NCI-H748 treated with DMSO at 0.1 percent for 48 hours (cell line): ENCODE results near the gene FGF6.

Experiments
- DNase-seq: peaks from one replicate; lab custom pipeline; 2025; lab: John Stamatoyannopoulos, UW

Gene FGF6

GRCh38 chr12:4447151-4447550 is 1.5 kb upstream of the FGF6 start:
- no peak for DNase-seq

- no peak for DNase-seq
These were observed 720 bp upstream of the FGF6 start for GRCh38 chr12:4446335-4446734.

- no peak for DNase-seq
These were observed 1.6 kb downstream of the FGF6 start for GRCh38 chr12:4444031-4444430.

DNA sequence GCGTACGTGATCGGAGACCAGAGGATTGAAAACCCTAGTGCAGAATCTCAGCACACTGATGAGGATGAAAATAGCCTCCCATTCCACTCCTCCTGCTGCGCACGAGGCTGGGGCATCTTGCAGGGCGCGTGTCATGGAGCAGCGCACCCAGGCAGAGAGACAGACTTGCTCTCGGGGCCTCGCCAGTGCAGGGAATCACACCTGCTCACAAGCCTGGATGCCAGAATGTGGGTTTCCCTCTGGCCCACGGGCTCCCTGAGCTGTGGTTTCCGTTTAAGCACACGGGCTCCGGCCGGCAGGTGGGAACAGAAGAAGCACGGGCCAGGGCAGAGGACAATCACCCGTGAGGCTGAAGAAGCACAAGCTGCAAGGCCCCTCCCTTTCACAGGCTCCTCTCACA is 2.0 kb downstream of the FGF6 start:
- DNase-seq = no peak

DNA sequence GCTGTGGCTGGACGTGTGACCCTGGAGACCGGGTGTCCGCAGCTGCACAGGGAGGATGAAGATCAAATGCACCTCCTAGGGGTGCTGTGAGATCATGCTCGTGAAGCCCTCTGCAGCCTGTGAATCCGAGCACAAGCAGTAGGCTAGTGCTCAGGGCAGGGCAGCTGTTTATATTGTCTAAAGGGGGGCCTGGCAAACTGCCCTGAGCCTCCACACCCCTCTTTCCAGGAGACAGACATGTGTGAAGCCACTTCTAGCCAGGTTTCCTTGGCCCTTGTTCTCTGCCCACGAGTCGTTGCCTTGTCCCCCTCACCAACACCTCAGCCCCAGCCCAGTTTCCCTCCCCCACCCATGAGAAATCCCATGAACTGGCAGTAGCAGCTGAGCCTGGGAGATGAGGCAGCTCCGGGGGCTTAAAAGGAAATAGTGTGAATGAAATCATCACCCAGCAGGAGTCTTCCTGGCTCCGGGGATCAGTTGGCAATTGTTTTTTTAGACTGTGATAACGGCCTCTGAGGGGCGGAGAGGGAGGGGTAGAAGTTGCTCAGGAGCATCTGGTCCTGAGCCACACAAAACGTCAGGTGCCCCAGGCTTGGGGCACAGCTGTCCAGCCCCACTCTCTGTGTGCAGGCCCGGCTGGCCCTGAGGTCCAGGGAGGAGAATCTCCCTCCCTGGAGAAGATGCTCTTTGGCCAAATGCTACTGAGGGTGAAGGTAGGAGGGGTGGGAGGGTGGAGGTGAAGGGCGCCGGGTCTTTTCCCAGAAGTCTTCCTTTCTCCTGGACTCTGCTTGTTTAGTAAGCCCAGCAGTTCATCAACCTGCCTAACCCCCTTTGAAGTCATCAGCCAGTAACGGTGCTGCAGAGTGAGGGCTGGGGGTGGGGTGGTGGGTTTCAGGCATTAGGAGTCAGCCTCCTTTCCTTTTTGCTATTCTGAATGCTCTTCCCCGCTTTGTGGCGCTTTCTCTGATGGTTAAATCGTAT is 4.0 kb downstream of the FGF6 start:
- peak; percentile 17 for DNase-seq

DNA sequence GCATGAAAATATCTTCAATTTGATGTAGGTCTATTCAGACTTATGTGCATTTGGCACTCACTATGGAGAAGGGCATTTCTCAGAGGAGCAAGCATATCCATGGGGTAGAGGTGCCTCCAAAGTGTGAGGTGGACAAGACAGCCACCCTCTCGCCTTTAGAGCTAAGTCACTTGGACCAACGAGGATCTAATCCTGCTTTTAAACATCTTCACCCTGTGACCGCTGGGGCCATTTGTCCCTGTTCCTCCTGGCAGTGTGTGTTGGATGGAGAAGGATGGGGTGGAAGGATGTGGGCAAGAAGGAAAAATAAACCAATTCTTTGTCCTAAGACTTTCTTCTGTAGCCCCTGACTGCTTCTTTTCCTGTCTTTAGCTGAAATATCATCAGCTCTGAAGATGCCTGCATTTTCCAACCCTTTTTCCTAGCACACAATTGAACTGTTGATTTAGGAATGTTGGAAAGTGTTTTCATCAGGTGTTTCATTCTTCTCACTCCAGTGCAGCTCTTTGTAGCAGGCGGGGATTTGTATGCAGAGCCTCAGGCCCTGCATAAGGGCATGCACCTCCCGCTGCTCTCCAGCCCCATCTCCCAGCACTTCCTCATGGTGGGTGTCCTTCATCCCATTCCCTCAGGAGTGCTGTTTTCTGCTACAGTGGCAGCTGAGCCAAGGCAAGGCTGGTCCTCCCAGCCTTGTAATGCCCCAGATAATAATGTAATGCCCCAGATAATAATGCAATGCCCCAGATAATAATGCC is 5.3 kb downstream of the FGF6 start:
- DNase-seq = no peak

GRCh38 chr12:4439736-4440135 is 5.9 kb downstream of the FGF6 start:
- DNase-seq = no peak

GRCh38 chr12:4438834-4439596 is 6.6 kb downstream of the FGF6 start:
- DNase-seq = no peak

DNA sequence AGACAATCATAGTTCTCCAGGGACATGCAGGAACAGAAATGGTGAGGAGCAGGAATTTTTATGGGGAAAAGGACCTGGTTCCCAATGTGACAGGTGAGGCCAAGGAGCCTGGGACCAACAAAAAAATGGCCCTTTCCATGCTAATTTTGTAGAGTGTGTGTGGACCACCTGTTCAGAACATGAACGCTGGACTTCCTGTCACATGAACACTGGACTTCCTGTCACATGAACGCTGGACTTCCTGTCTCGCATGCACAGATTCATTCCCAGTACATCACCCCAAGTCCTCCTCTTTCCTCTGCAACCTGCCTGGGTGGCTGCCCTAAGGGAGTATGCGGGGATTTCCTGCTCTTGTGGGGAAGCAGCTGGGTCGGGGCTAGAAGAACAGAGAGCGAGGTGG is 10.1 kb downstream of the FGF6 start:
- no peak for DNase-seq

DNA sequence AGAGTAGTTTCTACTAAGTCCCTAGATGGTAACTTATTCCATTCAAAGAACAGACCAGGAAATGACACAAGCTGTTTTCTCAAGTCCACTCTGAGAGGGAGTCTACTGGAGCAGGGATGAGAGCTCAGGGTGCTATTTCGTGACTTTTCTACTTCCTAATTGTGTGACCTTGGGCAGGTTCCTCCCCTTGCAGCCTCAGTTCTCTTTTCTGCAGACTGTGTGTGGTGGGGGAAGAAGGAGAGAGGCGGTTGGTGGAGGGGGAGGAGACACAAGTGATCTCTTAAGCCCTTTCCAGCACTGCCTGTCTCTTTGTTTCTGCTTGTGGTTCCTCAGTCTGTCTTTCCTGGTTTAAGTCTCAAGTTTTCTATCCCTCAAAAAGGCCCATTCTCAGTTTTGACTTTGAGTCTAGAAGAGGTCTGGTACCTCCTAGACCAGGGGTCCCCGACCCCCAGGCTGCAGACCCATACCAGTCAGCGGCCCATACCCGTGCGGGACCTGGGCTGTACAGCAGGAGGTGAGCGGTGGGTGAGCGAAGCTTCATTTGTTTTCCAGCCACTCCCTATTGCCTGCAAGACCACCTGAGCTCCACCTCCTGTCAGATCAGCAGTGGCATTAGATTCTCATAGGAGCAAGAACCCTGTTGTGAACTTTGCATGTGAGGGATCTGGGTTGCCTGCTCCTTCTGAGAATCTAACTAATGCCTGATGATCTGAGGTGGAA is 10.7 kb downstream of the FGF6 start:
- no peak for DNase-seq

- DNase-seq = no peak
These were observed 11.3 kb downstream of the FGF6 start for GRCh38 chr12:4434301-4434700.

DNA sequence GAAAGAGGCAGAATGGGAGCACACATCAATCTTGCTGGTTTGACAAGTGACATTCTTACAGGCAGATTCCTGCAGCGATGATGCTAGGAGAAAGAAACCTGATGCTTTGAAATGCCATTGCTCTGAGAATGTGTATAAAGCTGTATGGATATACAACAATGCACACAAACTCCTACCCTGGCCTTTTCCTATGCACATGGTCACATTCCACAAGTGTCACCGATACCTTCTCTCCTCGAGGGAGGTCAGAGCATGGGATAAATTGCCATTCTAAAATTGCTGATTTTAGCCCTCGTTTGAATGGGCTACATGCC is 11.9 kb downstream of the FGF6 start:
- no peak for DNase-seq

DNA sequence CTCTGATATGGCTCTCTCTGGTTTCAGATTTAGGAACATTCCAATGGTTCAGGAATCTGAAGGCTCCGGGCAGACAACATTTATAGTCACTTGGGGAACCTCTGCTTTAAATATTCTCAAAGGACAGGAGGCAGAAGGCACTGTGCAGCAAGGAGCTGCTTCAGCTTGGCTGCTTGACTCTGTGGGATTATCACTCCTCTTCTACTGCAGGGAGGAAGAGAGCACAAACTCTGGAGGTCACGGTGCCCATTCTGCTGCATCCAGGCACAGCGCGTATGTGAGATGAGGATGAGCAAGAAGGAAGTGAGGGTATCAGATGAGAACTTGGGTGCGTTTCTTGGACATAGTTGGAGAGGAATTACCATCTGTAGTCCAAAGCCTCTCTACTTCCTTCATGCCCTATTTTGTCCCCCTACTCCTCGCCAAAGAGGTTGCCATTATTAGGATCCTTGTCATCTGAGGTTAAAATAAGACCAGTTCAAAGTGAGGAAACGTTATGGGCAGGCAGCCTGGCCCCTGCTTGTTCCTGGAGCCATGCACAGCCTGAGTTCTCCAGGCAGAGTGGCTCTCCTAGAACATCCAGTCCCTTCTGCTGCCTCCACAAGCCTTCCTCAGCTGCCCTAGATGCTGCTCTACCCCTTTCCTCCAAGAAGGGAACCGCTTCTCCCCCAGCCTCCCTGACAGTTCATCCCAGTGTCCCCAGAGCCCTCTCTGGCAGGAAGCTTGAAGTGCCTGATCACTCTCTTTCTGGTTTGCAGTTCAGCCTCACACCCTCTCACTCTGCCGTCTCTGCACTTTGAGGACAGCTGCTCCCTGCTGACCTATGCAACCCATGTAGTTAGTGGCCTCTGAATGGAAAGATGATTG is 12.5 kb downstream of the FGF6 start:
- no peak for DNase-seq

- DNase-seq = no peak
These were observed 13.7 kb downstream of the FGF6 start for GRCh38 chr12:4431866-4432265.

- no peak for DNase-seq
These were observed 14.2 kb downstream of the FGF6 start for GRCh38 chr12:4431436-4431835.

DNA sequence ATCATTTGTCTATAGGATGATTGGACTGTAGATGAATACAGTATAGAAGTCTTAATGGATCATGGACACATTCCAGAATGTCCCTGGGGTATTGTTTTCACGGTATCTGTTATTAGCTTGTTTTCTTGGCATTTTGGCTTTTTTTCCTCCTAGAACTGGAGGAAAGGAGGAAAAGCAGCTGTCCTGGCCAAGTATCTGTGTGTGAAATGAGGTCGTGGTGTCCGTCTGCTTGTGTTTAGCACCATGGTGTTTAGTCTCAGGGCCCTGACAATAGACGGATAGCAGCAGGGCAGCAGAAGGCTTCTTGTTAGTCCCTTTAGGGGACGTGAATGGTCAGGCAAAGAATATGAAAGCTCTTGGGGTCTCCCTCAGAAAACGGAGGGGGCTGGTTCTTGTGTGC is 21.2 kb downstream of the FGF6 start:
- DNase-seq = no peak

DNA sequence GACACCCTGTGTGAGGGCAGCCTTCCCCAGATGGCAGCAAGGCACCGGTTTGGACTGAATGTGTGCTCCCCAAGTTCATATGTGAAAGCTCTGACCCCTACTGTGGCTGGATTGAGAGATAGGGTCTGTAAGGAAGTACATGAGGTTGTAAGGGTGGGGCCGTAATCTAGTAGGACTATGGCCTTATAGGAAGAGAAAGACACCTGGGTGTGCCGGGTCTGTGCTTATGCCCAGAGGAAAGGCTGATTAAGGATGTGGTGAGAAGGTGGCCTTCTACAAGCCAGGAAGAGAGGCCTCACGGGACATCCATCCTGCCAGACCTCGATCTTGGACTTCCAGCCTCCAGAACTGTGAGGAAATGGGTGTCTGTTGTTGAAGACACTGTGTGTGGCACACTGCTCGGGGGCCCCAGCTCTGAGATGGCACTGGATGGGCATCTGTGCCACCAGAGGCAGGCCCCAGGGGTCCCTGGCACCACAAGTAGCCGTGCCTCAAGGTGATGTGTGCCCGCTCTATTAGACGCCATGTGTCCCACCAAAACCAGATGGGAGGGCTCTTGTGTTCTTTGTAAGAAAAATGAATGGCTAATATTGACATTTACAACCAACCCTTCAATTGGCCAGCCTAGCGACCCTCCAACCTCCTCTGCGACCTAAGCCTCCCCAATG is 22.0 kb downstream of the FGF6 start:
- no peak for DNase-seq

- DNase-seq = no peak
These were observed 22.6 kb downstream of the FGF6 start for GRCh38 chr12:4422985-4423384.

DNA sequence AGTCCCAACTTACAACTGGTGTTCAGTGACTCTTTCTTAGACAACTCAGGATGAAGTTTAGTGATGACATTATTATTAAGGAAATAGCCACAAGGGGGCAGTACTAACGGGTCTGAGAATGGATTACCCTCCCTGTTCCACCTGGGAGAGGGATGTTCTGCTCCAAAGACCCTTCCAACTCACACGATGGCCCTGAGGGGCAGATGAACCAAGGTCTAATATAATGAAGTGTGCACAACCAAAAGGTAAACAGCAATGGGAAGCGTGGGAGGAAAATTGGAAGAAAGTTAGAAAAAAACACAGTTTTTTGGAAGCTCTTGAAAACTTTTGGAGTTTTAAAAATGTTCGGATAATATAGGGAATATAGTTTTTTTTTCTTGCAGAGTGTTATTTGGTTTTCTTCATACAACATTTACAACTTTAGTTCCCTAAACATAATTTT is 24.0 kb downstream of the FGF6 start:
- peak; percentile 2 for DNase-seq

GRCh38 chr12:4420138-4420670 is 25.4 kb downstream of the FGF6 start:
- DNase-seq = no peak
